CD4-positive, alpha-beta T cell treated with Interferon alpha-2 for 1 hour (primary cell): ENCODE data around the gene BLOC1S3.
"Not testable (repeated sequence)": the region's sequence is repeated elsewhere in the genome, so short reads cannot be mapped to it uniquely, and the experiment has no call there.

Experiments
- DNase-seq, 2 donors: peaks; one replicate each; pipeline ENCODE4 v3.0.0-alpha.2; 2020 to 2022

BLOC1S3 gene

DNA sequence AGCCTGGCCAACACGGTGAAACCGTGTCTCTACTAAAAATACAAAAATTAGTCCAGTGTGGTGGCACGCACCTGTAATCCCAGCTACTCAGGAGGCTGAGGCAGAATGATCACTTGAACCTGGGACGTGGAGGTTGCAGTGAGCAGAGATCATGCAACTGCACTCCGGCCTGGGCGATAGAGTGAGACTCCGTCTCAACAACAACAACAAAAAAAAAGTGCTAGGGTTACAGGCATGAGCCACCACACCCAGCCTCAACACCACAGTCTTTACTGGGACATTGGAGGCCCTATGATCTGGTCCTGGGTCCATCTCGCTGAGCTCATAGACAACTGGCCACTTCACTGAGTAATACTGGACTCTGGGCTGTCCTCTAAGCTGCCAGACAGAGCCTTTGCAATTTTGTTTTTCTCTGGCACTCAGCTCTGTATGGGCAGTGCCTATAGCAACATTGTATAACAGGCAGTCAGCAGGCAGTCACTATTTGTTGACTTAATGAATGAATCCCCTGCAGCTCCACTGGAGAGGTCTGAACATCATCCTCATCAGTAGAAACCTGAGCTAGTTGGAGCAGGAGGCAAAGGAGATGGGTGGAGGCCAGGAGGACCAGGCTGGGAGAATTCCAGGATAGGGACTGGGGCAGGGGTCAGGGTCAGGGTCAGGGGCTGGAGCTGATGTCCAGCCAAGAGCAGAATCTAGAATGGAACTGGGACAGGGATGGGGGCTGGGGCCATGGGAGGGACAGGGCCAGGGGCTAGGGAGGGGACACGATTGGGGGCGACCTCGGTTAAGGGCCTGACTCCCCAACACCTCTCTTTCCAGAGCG lies 8.1 kb downstream of the BLOC1S3 start:
- no peak for DNase-seq

DNA sequence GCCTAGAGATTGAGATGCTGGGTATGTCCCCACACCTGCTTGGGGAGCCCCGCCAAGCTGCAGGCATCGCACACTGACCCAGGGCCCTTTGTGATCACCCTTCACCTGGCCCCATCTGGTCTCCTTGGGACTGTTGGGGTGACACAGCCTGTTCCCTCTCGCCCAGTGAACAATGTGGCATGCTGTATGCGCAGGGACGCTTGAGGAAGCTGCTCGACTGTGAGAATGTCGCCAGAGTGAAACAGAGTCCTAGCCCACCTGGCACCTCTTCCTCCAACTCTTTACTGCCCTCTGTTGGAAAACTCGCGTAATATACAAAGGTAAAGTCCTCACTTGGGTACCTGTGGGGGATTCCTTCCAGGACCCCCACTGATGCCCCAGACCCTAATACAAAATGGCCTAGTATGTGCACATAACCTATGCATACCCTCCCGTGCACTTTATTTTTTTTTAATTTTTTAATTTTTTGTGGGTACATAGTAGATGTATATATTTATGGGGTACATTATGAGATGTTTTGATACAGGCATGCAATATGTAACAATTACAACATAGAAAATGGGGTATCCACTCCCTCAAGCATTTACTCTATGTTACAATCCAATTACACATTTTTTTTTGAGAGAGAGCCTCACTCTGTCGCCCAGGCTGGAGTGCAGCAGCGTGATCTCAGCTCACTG lies 9.0 kb downstream of the BLOC1S3 start:
- peak in 1 of 2 donors; percentile 62 for DNase-seq

DNA sequence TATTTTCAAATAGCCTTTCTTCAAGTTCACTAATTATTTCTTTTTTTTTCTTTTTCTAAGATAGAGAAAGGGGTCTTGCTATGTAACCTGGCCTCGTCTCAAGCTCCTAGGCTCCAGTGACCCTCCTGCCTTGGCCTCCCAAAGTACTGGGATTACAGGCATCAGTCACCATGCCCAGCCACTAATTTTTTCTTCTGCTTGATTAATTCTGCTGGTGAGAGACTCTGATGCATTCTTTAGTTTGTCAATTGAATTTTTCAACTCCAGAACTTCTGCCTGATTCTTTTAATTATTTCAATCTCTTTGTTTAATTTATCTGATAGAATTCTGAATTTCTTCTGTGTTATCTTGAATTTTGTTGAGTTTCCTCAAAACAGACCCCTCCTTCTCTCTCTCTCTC lies 11.4 kb downstream of the BLOC1S3 start:
- DNase-seq, result no peak

DNA sequence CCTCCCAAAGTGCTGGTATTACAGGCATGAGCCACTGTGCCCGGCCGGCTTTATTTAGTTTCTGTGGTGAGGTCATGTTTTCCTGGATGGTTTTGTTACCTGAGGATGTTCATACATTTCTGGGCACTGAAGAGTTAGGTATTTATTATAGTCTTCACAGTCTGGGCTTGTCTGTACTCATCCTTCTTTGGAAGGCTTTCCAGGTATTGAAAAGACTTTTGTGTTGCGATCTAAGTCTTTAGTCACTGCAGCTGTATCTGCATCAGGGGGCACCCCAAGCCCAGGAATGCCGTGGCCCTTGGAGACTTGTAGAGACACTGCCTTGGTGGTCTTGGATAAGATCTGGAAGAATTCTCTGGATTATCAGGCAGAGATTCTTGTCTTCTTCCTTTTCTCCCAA lies 12.8 kb downstream of the BLOC1S3 start:
- no peak for DNase-seq

DNA sequence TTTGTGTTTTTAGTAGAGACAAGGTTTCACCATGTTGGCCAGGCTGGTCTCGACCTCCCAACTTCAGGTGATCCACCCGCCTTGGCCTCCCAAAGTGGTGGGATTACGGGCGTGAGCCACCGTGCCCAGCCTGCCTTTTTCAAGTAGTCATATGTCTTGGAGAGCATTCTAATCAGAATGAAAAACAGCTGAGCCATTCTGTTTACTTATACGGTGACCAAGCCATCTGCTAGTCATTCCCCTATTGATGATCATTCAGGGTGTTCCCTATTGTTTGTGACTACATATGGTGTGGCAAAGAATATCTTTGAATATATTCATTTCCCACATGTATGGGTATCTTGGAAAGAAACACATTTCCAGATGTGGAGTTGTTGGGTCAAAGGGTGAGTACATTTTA lies 17.2 kb downstream of the BLOC1S3 start:
- DNase-seq, result no peak

DNA sequence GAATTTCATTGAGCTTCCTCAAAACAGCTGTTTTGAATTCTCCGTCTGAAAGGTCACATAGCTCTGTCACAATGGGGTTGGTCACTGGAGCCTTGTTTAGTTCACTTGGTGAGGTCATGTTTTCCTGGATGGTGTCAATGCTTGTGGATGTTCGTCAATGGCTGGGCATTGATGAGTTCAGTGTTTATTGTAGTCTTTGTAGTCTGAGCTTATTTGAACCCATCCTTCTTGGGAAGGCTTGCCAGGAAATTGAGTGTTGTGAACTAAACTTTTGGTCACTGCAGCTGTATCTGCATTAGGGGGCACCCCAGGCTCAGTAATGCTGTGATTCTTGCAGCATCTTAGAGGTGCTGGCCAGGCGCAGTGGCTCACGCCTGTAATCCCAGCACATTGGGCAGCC lies 22.0 kb downstream of the BLOC1S3 start:
- DNase-seq, result no peak

DNA sequence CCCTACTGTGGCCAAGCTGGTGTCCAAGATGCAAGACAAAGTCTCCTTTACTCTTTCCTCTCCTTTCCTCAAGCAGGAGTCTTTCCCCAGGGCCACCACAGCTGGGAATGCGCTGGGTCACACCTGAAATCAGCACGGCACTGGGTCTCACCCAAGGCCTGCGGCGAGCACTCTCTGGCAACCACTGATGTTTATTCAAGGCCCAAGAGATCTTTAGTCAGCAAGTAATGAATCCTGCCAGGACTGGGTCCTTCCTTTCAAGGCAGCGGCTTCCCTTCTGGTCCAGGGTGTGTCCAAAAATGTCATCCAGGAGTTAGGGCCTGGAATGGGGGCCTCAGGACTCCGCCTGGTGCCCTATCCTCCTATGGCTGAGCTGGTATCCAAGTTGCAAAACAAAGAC lies 24.1 kb downstream of the BLOC1S3 start:
- DNase-seq, result no peak

DNA sequence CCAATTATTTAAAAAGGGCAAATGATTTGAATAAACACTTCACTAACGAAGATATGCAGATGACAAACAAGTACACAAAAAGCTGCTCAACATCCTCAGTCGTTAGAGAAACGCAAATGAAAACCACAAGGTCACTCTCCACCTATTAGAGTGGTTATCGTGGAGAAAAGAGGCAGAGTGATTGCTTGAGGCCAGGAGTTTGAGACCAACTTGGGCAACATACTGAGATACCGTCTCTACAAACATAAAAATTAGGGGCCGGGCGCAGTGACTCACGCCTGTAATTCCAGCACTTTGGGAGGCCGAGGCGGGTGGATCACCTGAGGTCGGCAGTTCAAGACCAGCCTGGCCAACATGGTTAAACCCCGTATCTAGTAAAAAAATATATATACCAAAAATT lies 27.2 kb downstream of the BLOC1S3 start:
- DNase-seq, result no peak

DNA sequence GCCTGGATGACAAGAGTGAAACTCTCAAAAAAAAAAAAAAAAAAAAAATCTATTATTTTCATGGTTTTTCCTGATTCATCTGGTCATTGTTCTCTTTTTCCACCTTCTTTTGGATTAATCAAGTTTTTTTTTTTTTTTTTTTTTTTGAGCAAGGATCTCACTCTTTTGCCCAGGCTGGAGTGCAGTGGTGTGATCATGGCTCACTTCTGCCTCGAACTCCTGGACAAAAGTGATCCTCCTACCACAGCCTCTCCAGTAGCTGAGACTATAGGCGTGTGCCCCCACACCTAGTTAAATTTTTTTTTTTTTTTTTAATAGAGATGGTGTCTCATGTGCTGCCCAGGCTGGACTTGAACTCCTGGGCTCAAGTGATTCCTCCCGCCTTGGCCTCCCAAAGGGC lies 27.7 kb downstream of the BLOC1S3 start:
- no peak for DNase-seq

DNA sequence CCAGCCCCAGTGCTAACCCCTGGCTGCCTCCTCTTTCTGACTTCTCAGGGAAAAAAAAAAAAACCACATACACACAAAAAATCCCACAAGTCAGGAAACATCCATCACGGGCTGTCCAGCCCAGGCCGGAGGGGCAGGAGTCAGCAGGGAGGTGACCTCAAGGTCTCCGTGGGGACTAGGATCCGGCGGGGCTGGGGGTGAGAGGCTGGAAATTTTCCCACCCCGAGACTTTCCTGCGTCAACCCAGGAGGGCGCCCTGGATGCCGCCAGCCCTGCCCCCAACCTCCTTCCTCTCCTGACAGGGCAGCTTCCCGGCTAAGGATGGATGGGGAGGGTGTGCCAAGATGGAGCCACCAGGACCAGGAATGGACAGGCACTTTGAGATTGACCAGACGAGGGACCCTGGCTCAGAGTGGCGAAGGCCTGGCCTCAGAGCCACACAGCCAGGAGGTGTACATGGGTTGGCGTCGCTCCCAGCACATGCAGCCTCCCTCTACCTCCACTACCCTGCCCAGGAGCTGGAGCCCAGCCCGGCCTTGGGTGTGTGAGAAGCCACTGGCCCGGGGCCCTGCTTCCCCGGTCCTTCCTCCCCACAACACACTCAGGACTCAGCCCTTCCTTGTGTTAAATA lies 33.3 kb downstream of the BLOC1S3 start:
- no peak for DNase-seq

DNA sequence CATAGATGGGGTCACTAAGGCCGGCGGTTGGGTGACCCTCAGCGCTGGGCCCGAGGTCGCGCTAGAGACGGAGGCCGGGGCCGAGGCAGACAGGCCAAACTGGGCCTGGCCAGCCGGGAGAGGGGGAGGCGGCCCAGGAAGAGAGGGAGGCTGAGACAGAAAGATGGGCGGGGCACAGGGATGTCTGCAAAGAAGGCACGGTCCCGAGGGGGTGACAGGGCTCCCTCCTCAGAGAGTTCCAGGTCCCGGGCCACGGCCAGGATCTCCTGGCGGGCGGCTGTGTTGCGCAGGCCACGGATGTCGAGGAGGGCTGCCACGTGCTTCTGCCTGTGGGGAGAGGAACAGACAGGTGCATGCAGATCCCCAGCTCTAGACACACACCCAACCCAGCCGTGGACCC lies 34.4 kb downstream of the BLOC1S3 start:
- no peak for DNase-seq

DNA sequence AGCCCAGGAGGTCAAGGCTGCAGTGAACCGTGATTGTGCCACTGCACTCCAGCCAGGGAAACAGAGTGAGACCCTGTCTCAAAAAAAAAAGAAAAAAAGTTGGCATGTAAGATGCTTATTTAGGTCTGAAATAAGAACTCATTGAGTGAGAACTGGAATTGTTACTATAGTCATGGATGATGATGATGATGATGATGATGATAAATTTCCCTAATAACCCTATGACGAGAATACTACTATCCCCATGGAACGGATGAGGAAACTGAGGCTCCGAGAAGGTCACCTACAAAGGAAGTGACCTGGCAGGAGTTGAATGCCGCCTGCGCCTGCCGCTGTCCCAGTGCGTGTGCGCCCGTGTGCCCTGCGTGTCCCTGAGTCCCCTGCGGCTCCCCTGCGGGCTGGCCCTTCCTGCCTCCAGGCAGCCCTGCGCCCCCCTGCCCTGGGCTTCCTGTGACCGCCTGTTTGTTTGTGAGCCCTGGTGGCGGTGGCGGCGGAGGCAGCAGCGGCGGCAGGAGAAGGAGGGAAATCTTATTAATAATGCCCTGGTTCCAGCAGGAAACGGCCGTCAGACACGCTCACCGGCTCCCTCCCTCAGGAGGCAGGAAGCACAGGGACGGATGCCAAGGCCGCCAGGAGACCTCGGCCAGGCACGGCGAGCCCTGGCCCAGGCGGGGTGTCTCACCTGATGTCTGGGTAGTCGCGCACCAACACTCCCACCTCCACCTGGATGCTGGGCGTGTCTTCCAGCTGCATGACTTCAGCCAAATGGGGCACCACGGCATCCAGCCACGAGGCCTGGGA lies 37.0 kb downstream of the BLOC1S3 start:
- DNase-seq, result no peak

DNA sequence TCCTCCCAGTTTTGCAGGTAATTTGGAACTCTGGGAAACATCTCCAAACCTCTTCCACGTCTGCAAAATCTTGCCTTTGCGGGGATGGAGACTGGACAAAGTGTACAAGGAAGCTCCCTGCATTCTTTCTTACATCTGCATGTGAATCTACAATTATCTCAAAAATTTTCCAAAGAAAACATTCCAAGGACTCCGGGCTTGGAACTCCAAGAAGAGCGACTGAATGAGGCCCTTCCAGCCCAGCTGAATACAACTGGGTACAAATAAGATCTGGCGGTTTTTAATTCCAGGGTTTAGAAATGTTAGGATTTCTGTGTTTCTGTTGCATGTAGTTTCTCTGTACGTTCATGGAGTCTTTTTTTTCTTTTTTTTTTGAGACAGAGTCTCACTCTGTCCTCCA lies 38.1 kb downstream of the BLOC1S3 start:
- no peak for DNase-seq

DNA sequence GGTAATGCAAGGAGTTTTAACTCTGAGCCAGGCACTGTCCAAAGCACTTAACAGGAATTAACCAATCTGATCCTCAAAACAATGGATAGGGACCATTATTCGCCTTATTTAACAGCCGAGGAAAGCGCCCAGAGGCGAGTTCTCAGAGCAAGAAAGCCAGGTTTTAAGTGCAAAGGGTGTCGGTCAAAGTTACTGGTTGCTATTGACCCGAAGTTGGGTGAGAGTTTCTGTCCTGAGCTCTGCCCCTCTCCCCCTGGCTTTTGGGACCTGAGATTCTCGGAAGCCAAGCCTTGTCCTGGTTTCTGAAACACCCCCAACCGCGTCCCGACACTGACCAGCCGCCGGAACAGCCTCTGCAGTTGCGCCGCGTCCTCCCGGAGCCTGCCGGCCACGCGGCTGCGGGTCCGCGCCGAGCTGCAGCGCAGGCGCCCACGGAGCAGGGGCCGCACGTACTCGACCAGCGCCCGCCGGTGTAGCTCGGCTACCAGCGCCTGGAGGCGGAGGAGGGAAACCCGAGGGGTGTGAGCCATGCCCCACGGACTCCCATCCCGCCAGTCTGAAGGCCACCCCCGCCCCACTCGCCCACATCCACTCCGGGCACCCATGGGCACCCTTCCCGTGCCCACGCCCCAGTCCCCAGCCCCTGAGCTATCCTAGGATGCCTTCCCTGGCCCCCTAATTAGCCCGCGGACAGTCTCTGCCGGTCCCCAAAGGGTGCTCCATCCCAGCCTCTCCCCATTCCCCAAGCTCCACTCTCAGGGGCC lies 38.8 kb downstream of the BLOC1S3 start:
- DNase-seq, result no peak

DNA sequence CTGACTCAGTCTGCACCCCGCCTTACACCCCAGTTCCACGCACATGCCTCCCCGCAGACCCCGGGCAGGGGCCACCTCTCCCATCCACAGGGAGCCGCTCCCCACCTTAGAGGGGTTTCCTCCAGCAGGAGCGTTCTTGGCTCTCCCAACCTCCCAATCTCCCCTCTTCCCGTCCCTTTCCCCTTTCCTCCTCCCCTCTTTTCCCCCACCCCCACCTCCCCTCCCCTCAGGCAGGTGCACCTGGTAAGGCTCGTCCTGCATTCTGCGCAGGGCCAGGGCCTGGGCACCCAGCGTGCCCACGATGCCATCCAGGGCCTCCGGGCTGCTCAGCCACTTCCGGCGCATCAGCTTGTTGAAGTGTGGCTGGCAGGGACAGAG lies 39.4 kb downstream of the BLOC1S3 start:
- no peak for DNase-seq

DNA sequence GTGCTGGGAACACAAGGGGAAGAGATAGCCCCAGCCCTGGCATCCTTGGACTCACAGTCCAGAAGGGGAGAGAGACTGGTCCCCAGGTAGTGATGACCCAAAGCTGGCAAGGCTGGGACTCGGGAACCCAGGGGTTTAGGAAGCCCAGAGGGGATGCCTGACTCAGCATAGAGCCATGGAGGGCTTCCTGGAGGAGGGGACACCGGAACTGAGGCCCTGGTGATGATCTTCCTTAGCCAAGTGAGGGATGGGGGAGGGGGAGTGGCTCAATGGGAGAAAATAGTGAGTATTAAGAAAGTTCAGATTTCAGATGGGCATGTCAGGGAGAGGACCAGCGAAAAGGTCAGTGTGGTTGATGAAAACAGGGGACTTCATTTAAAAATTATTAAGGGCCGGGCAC lies 39.8 kb downstream of the BLOC1S3 start:
- no peak for DNase-seq

DNA sequence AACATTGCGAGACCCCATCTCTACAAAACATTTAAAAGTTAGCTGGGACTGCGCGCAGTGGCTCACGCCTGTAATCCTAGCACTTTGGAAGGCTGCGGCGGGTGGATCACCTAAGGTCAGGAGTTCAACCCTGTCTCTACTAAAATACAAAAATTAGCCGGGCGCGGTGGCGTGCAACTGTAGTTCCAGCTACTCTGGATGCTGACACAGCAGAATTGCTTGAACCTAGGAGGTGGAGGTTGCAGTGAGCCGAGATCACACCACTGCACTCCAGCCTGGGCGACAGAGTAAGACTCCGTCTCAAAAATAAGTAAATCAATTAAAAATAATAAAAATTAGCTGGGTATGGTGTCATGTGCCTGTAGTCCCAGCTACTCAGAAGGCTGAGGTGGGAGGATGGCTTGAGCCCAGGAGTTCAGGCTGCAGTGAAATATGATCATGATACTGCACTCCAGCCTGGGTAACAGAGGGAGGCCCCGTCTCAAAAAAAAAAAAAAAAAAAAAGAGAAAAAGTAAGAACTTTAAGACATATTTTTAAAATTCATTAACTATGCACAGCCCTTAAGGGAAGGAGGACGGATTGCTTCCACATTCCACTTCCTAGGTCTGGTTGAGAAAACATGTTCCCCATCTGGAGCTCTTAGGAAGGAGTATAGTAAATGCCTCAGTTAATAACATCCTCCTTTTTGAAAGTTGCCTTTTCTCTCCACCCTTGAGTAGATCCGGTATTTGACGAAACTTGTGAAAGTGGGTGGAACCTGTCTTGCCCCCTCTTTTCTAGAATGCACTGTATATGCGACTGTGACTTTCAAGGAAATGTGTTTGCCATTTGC lies 40.5 kb downstream of the BLOC1S3 start:
- no peak for DNase-seq

DNA sequence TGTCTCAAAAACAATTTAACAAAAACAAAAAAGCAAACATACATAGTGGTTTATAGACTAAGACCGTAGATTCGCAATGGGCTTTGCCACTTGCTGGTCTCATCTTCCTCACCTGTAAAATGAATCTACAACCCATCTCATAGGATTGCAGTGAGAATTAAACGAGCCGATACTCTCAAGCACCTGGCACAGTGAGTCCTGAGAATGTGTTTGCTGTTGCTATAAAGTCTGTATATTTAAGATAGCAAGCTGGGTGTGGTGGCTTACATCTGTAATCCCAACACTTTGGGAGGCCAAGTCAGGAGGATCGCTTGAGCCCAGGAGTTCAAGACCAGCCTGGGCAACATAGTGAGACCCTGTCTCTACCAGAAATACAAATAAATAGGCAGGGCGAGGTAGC lies 44.1 kb downstream of the BLOC1S3 start:
- no peak for DNase-seq

DNA sequence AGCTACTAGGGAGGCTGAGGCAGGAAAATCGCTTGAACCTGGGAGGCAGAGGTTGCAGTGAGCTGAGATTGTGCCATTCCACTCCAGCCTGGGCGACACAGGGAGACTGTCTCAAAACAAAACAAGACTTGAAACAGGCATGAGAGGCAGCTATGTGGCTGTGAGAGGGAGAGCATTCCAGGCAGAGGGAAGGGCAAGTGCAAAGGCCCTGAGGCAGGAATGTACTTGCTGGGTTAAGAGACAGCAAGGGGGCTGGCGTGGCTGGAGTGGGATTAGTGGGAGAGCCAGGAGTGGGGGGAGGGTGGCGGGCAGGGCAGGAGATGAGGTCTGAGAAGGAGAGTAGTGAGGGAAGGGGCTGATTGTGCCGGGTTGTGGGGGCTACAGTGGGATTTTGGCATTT lies 45.3 kb downstream of the BLOC1S3 start:
- DNase-seq, result no peak

DNA sequence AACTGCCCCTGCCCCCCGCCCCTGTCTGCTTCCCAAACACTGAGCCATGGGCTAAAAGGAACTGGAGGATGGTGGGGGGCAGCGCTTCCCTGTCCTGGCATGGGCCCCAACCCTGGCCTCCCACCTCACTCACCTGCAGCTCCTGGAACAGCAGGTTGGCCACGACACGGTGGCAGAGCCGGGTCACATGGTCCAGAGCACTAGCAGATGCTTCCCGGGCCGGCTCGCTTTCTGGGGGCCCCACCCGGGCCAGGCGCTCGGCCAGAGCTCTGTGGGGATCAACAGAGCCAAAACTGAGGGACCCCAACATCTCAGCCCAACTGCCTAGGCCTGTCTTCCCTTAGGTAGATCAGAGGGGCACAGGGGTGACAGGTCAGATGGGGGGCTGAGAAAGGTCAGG lies 46.1 kb downstream of the BLOC1S3 start:
- no peak for DNase-seq

DNA sequence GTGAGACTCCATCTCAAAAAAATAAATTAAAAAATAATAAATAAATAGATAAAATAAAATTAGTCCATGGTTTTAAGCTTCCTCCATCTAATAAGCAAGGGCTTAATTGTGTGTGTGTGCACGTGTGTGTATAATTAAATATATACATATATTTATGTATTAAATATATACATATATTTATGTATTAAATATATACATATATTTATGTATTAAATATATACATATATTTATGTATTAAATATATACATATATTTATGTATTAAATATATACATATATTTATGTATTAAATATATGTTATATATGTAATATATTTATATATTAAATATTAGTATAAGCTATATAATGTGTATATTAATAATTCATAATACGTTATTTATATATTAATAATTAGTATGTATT lies 50.5 kb downstream of the BLOC1S3 start:
- not testable (repeated sequence) for DNase-seq
